GM18873 (cell line): ENCODE results near the gene PPFIA4.

Source experiments
- ATAC-seq: cut with Tn5 transposase; IDR thresholded peaks from one replicate; pipeline ENCODE4 v1.9.1; 2021; ENCODE audit warnings: mild to moderate bottlenecking, moderate library complexity, moderate number of reproducible peaks; ENCODE audit not compliant: unreplicated experiment, low FRiP score

Gene PPFIA4

DNA sequence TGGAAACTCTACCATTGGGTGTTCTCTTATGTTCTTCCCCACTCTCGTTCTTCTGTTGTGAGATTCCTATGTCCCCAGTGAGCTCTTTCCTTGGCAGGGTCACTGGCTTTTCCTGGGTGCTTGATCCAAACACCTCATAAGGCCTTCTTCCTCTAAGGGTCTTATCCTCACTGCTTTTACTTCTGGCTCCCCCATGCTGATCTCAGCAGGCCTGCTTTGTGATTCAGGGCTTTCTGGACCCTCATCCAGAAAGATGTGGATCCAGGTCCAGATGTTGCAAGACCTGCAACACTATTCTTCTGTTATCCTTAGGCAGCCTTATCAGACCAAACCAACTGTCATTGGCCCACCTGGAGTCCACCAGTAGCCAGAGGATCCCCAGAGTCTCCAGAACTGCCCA, 70.7 kb downstream of the PPFIA4 start:
- ATAC-seq = no peak

DNA sequence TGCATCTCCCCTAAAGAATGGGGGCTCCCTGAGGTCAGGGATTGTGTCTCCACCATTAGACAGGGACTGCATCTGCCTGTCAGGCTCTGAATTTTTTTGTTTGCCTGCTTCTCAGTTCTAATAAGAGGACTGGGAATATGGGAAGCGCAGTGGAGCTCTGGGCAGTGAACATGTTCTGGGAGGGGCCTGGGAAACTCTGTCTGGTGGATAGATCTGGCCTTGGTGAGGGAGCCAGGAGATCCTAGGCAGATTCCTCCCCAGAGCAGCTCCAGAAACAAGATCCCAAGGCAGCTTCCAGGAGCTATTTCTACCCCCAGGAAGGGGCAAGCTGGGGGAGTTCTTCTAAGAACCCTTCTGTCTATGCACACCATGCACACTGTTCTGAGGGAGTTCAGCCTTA, 72.2 kb downstream of the PPFIA4 start:
- ATAC-seq = no peak

GRCh38 chr1:203098914-203099520, 72.7 kb downstream of the PPFIA4 start:
- ATAC-seq = no peak

DNA sequence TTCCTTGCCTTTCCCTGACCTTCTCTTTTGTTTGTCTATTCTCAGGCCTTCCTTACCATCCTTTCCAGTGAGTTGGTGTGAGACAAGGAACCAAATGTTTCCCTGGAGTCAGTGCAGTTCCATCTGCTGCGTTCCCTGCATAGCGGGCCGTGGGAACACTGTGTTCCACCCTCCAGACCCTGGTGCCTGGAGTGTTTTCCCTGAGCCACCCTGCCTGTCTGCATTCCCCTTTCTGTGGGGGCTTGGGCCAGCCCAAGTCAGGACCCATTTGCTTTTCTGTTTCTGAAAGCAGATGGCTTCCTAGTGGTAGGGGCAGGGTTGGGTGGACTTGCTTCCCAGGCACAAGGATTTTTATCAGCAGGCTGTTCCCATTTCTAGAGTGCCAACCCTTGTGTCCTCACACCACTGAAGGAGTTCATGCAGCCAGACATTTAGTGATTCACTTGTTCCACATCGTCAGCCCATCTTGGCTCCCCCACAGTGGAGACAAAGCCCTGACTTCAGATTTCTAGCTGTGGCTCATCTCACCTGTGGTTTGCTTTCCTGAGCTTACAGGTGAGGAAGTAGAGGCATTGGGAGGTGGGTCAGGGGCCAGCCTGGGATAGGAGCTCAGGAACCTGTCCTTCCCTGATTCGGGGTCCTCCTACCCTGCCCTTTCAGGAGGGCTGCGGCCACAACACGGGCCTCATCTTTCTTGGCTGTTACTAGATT, 73.7 kb downstream of the PPFIA4 start:
- ATAC-seq = no peak

DNA sequence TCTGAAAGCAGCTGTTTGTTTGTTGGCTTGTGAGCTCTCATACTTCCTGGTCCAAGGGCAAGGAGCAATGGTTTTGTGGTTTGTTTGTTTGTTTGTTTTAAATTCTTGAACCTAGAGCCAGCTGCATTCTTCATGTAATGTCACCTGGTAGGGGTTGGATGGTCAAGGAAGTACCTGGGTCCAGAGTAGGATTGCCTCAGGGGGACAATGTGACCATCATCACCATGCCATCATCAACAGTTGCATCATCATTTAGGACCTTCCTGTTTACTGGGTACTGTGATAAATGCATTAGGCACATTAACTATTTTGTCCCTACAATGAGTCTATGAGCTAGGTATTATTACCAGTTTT, 74.2 kb downstream of the PPFIA4 start:
- ATAC-seq = no peak

DNA sequence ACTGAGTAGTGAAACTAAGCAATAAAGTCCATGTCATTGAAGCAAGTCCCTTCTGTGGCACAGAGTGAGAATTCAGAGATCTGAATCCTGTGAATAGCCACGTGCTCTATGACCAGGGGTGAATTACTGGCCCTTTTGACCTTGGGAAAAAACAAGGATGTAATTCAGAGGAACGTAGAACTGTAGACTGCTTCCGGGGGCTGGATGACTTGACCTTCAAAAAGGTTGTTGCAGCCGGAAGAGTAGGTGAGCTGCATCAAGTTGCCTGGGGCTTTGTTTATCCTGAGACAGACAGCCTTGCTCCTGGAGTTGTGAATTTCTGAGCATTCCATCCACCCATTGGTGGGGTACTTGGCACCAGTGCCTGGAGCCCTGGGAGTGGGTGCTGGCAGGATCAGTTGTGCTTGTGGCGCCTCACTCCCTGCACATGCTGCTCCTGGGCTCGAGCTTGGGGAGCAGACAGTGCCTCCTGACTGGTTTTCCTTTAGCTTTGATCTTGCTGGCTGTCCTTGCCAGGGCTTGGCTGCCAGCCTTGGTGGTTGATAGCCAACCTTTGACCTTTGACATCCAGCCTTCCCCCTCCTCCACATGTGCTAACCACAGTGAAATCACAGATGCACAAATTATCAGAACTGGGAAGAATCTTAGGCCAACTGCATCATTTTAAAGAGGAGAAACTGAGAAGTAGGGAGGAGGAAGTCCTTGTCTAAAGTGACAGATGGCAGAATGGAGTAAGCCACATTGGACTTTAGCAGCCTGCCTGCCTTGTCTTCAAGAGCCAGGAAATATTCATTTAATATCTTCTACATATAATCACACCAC, 75.7 kb downstream of the PPFIA4 start:
- no peak for ATAC-seq

DNA sequence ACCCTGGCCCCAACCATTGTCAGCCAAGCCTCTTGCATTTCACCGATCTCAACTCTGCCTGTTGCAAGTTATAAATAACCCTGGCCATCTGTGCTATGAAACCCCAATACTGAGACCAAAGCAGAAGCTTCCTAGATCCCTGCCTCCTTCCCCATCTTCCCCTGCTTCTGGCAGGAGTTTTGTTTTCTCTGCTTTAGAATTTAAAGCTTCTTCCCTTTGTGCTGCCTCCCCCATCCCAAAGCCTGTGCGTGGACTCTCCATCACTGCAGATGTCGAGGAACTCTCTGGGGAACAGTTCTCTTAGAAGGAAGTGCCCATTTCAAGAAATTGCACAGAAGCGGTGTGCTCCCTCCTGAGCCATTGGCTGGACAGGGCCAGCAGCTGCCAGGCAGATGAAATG, 76.9 kb downstream of the PPFIA4 start:
- no peak for ATAC-seq

DNA sequence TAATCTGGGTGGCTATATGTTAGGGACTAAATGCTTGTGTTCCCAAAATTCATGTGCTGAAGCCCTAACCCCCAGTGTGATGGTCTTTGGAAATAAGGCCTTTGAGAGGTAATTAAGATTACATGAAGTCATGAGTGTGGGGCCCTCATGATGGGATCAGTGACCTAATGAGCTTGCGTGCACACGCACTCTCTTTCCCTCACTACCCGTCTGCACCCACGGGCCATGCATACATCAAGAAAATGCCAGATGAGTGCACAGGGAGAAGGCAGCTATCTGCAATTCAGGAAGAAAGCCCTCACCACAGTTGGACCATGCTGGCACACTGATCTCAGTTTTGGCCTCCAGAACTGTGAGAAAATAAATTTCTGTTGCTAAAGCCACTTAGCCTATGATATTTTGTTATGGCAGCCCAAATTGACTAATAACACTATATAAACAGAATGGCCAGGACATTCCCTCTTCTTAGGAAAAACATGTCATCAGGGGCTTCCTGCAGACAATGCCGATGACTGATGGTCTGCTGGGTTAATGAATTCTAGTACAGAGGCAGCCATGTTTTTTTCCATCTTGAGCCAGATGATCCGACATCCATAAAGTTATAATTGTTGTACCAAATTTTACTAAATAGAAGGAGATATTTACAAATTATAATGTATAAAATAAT, 77.7 kb downstream of the PPFIA4 start:
- ATAC-seq = no peak

- no peak for ATAC-seq
These were observed 78.6 kb downstream of the PPFIA4 start for GRCh38 chr1:203104789-203105390.

GRCh38 chr1:203112475-203112874, 86.2 kb downstream of the PPFIA4 start:
- no peak for ATAC-seq

DNA sequence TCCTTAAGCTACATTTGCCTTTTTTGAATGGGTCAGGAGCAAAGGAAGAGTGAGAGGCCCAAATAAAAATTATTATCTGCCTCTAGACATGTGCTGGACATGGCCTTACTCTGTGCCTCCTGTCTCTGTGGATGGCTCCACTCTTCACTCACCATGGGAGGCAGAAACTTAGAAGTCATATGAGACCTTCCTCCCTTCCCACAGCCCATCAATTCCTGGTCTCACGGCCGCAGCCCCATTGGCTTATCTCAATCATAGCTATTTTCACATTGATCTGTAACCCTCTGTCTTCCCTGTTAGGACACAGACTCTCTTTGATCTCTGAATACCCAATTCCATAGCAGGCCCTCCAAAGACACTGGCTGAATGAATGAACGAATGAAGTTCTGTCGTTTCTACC, 87.0 kb downstream of the PPFIA4 start:
- ATAC-seq = no peak

DNA sequence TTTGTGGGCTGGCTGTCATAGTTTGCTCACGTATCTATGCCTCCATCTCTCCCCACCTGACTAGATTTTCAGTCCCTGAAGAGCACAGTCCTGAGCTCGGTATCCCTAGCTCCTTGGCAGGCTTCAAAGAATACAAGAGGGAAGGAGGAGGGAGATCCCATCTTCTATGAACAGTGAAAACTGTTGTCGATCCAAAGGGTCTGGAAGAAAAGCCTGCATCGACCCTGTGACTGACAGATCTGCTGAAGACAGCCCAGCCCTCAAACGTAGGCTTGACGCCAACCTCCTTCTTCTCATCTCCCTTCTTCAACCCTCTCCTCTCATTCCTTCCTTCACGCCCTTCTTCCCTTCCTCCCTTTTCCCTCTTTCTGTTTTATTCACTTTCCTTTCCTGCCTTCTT, 87.9 kb downstream of the PPFIA4 start:
- ATAC-seq = no peak

GRCh38 chr1:203116091-203116820, 90.0 kb downstream of the PPFIA4 start:
- ATAC-seq = no peak

- ATAC-seq = no peak
These were observed 91.6 kb downstream of the PPFIA4 start for GRCh38 chr1:203117611-203118575.

DNA sequence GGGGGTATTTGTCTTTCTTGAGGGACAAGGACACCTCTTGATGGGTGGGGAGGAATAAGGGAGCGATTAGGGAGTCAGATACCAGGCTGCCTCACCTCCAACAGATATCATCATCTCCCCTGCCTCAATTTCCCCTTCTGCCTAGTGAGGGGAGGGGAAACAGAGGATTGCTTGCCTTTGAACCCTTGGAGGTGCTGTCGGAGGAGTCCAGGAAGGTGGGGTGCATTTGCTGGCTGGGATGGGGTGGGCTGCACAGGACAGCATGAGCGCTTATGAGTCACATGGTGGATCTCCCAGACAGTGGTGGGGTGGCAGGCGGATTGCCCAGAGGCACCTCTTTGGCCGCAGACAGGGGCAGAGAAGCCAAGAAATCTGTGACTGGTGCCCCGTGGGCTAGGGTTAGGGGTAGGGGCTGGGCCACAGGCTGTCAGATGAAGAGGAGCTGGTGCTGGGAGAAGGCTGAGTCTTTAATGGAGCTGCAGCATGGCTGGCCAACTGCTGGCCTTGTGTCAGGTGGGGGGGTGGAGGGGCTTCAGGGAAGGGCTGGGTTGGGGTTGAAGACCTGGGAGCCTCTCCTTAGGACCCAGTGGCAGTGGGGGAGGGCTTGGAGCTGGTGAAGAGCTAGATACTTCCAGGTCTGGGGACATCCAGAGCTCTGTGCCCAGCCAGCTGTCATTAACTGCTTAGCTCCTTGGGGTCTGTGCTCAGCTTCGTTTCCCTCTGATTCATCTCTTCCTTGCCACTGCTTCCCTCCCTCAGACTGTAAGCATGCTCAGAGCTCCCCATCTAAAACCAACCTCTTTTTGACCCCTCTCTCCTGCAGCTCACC, 94.2 kb downstream of the PPFIA4 start:
- no peak for ATAC-seq

DNA sequence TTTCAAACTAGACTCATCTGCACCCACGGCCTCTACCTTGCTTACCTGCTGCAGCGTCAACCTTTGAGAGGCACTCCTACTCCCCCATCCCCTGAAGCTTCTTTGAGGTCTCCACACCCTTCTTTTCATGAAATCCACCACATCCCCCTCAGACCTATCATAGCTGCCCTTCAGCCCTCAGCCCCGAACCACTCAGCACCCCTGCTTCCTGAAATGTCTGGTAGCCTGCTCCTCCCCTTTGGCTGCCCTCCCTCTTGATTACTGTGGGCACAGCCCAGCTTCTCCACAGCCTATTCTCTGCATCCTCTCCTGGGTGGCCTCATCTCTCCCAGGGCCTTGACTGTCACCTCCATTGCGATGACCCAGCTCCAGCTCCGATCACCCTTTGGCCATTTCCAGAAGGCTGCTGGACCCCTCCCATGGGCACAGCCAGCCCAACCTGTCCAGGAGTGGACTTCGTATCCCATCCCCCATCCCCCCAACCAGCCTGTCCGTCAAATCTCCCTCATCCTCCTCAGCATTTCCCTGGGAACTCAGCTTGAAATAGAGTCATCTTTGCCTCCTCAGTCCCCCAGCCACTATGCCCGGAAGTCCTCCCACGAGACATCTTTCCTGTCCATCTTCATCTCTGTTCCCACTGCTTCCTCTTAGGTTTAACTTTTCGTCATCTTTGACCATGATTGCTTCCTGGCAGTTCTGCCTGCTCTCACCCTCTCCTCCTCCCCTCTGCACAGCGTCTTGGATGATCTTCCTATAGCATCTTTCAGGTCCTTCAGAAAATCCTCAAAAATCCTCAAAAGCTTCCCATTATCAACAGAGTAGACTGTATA, 95.1 kb downstream of the PPFIA4 start:
- no peak for ATAC-seq

DNA sequence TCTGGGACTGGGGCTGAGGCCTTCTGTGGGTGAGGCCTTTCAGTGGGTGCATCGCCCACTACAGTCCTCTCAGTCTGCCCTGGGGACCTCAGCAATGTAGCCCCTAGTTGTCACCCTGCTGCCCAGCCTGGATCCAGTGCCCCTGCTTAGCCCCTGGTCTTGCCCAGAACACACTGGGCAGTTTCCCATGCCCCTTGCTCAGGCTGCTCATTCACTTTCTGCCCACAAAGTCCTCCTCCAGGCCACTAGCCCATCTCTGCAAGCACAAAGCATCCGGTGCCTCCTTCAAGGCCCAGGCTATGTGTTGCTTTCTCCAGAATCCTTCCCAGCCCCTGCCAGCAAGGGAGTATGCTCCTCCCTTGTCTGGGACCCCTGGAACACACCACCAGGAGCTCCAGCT, 95.9 kb downstream of the PPFIA4 start:
- no peak for ATAC-seq
